Body of pancreas (tissue), 4 donors: ENCODE measurements around the gene TSLP. TPM values are rescaled to one million over a fixed set of nuclear protein-coding genes. Genes with fewer than 3 reads are reported as not detected.

Experiments
- ATAC-seq: fragments of 150-250 bp; one replicate; pipeline ENCODE4 v1.9.1; 2016
- DNase-seq, 4 donors: peaks; one replicate each; pipeline ENCODE4 v3.0.0-alpha.2; 2019
- H3K27ac ChIP-seq, 4 donors: fragments of 200-600 bp; sonication (generic); 1 replicate in 3 of 4; 2 replicates in 1 of 4; pipeline versions ENCODE4 v1.5.1 to v1.6.1; 2016 to 2019; ENCODE audit warnings: mild to moderate bottlenecking in 1 of 4, mixed read lengths in 1 of 4, moderate library complexity in 1 of 4
- H3K27me3 ChIP-seq, 2 donors: fragments of 200-600 bp; sonication (generic); one replicate each; pipeline ENCODE4 v1.6.0; 2016; ENCODE audit warnings: mild to moderate bottlenecking in 1 of 2
- H3K36me3 ChIP-seq, 2 donors: fragments of 200-600 bp; sonication (generic); replicated peaks in 1 of 2; 2 replicates each; pipeline ENCODE4 v1.5.1; 2016; ENCODE audit warnings: low read depth in 2 of 2; ENCODE audit not compliant: insufficient read depth in 1 of 2
- H3K4me1 ChIP-seq: fragments of 200-600 bp; sonication (generic); one replicate; pipeline ENCODE4 v1.6.0; 2016
- H3K4me3 ChIP-seq, 2 donors: fragments of 200-600 bp; sonication (generic); 1 replicate in 1 of 2; 2 replicates in 1 of 2; pipeline ENCODE4 v1.5.1; 2016 to 2019
- H3K9me3 ChIP-seq, 3 donors: fragments of 200-600 bp; sonication (generic); 1 replicate in 2 of 3; 2 replicates in 1 of 3; pipeline ENCODE4 v1.5.1; 2016
- POLR2A ChIP-seq, 3 donors: fragments of 450-650 bp; IDR thresholded peaks; one replicate each; pipeline ENCODE4 v1.6.1; 2016; ENCODE audit warnings: antibody characterized with exemption in 3 of 3, mild to moderate bottlenecking in 2 of 3
- WGBS, 2 donors: methylation state at CpG; one replicate each; pipeline ENCODE4 v1.1.5; 2017; 5-methylcytosine and 5-hydroxymethylcytosine counted together
- intact Hi-C: fragments of 100-400 bp; cut with DNase I; formaldehyde crosslinking; loops from one replicate; pipeline ENCODE4 v1.15.1; 2023
- total RNA-seq, 2 donors: library from RNA; depleted of rRNA; stranded (reverse); fragments of >200 nt; gene quantifications; one replicate each; pipeline ENCODE4 v1.1.0, GENCODE V29; 2016
- TF ChIP-seq, protein P1 (sequence below), 7 experiments: fragments of 450-650 bp in 4 of 7; fragments of 200-600 bp in 3 of 7; sonication (generic) in 3 of 7; IDR thresholded peaks; one replicate each; pipeline ENCODE4 v1.5.1; 2016 to 2019; ENCODE audit warnings: antibody characterized with exemption in 7 of 7

Gene TSLP
- total RNA-seq, 2 donors from 2014 or later: 0.26 TPM; not detected in 1

GRCh38 chr5:111092062-111092853 is 20.7 kb downstream of the TSLP start, which contains the start of gene WDR36:
WDR36 (plus strand) TSS chr5:111092348; CDS start chr5:111092457, 109 bp downstream.
- ATAC-seq: peak; percentile 100
- Histone ChIP-seq H3K27ac (peak within 1 kb of the TSS; percentile 20 to 83 (median 71)), H3K27me3 (no peaks in the 10 kb centered on the region), H3K36me3 (no peaks in the 10 kb centered on the region), H3K4me3 (peak within 1 kb of the TSS; percentile 95 to 98), H3K9me3 (no peaks in the 10 kb centered on the region), H3K4me1 (peaks cover 22% of the 10 kb centered on the region)
- DNase-seq: peak; percentile 87 to 92 (median 88)
- intact Hi-C loops: no loop called here
- 1% methylated on average over 37 to 50 of the region's 50 CpGs for WGBS, 2 donors
- TF ChIP-seq, protein P1, sequence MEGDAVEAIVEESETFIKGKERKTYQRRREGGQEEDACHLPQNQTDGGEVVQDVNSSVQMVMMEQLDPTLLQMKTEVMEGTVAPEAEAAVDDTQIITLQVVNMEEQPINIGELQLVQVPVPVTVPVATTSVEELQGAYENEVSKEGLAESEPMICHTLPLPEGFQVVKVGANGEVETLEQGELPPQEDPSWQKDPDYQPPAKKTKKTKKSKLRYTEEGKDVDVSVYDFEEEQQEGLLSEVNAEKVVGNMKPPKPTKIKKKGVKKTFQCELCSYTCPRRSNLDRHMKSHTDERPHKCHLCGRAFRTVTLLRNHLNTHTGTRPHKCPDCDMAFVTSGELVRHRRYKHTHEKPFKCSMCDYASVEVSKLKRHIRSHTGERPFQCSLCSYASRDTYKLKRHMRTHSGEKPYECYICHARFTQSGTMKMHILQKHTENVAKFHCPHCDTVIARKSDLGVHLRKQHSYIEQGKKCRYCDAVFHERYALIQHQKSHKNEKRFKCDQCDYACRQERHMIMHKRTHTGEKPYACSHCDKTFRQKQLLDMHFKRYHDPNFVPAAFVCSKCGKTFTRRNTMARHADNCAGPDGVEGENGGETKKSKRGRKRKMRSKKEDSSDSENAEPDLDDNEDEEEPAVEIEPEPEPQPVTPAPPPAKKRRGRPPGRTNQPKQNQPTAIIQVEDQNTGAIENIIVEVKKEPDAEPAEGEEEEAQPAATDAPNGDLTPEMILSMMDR (IDR thresholded peaks at IDR 0.05): peak in 1 of 7 experiments; percentile 21
- peak in 2 of 3 donors; percentile 56 to 66 for TF ChIP-seq POLR2A (IDR thresholded peaks at IDR 0.05)

GRCh38 chr5:111095982-111096381 is 24.5 kb downstream of the TSLP start:
- peaks cover 22% of the 10 kb centered on the region for H3K4me1 ChIP-seq
- 83 to 91% methylated on average over 1 of the region's 1 CpG for WGBS, 2 donors
- TF ChIP-seq POLR2A (IDR thresholded peaks at IDR 0.05): no peak
- TF ChIP-seq, protein P1 (IDR thresholded peaks at IDR 0.05): no peak
- no peak overlapping the region for H3K27ac ChIP-seq
- H3K9me3 ChIP-seq: no peaks in the 10 kb centered on the region
- no peaks in the 10 kb centered on the region for H3K27me3 ChIP-seq
- peaks cover 6 to 16% of the 10 kb centered on the region in 2 donors for H3K36me3 ChIP-seq
- ATAC-seq (no peak), DNase-seq (no peak)
- H3K4me3 ChIP-seq: no peak overlapping the region
- intact Hi-C loops: no loop called here

DNA sequence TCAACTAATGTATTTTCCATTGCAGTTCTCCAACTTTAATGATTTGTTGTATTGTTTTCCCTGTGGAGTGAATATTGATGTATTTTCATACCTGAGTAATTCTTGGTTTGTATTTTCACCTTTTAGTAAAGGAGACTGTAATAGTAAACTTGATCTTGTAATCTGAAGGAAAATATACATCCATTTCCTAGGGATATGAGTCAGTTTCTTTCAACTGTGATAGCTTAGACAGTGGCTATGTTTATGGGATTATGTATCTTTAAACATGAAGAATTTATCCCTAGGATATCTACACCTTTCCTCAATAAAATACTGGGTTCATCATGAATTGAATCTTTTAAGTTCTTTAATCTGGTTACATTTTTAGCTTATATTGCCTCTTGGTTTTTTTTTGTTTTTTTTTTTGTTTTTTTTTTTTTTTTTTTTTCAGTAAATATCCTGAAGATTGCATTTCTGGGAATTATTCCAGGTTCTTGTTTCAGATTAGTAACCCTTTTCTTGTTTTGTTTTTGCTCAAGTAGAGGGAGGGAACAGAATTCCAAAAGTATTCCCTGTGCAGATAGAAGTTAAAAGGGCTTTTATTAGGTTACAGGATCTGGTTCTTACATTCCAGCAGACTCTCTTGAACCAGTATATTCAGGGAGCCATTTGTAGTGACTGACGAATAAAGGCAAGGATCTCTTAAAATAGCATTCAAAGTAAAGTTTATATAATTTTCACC is 27.7 kb downstream of the TSLP start:
- WGBS, 2 donors: 68 to 73% methylated on average over 1 of the region's 1 CpG
- H3K36me3 ChIP-seq: peaks cover 11 to 23% of the 10 kb centered on the region in 2 donors
- intact Hi-C loops: no loop called here

GRCh38 chr5:111106320-111106948 is 34.9 kb downstream of the TSLP start:
- no peak overlapping the region for H3K4me3 ChIP-seq
- peaks cover 5 to 28% of the 10 kb centered on the region in 2 donors for H3K36me3 ChIP-seq
- ATAC-seq (no peak), DNase-seq (no peak)
- no peak for TF ChIP-seq POLR2A (IDR thresholded peaks at IDR 0.05)
- TF ChIP-seq, protein P1 (IDR thresholded peaks at IDR 0.05): no peak
- no peak overlapping the region for H3K27ac ChIP-seq
- H3K9me3 ChIP-seq: no peaks in the 10 kb centered on the region
- peaks cover 4% of the 10 kb centered on the region for H3K4me1 ChIP-seq
- no peaks in the 10 kb centered on the region for H3K27me3 ChIP-seq
- WGBS, 2 donors: 93 to 94% methylated on average over 2 of the region's 2 CpGs
- intact Hi-C loops: no loop called here

More for the DNA sequence above, 27.7 kb downstream of the TSLP start:
- H3K27ac ChIP-seq: no peak overlapping the region
- peaks cover 6% of the 10 kb centered on the region for H3K4me1 ChIP-seq
- no peaks in the 10 kb centered on the region for H3K9me3 ChIP-seq
- H3K4me3 ChIP-seq: no peak overlapping the region
- ATAC-seq (no peak), DNase-seq (no peak)
- H3K27me3 ChIP-seq: no peaks in the 10 kb centered on the region
- TF ChIP-seq, protein P1 (IDR thresholded peaks at IDR 0.05): no peak
- TF ChIP-seq POLR2A (IDR thresholded peaks at IDR 0.05): no peak
